NCI-H446 (cell line): ENCODE data around the gene SLC10A6.

Experiments used
- DNase-seq, 2 experiments: peaks; one replicate each; lab custom pipeline; 2025; lab: John Stamatoyannopoulos, UW

Gene SLC10A6

DNA sequence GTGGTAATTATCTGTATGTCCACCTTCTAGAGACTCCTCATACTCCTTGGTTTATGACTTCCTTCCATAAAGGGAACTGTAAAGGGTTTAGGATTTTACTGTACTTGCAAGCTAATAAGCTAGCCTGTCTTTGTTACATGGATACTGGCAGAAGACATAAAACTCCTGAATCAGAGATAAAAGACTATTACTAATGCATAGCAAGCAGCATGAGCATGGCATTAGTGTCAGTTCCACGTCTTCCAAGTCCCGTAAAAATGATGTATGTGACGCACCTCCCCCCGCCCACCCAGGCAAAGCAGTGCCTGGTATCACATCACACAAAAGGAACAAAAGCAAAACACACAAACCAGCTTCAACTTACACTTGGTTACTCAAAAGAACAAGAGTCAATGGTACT, 71.0 kb downstream of the SLC10A6 start:
- DNase-seq: no peak

DNA sequence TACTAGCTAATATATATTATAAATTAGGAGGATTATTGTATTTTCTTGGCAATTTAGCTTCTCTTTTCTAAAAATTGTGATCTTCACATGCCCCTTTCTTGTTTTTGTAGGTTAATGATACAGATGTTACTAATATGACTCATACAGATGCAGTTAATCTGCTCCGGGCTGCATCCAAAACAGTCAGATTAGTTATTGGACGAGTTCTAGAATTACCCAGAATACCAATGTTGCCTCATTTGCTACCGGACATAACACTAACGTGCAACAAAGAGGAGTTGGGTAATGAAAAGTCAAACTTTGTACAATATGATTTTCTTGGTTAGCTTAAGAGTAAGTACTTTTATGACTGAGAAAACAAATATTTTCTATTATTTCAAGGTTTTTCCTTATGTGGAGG, 74.1 kb downstream of the SLC10A6 start:
- DNase-seq: no peak
